H1 (cell line): Measurements from ENCODE around the gene TSPAN17. TPM values are rescaled to one million over a fixed set of nuclear protein-coding genes. Genes with fewer than 3 reads are reported as not detected.

Source experiments
- BRCA1 ChIP-seq: IDR thresholded peaks from 2 replicates; pipeline ENCODE4 v1.6.1; 2012; ENCODE audit warnings: low read depth, low read length, improper control_type of control experiment
- FOSL1 ChIP-seq: IDR thresholded peaks from 2 replicates; pipeline ENCODE4 v1.6.1; 2011; ENCODE audit warnings: mild to moderate bottlenecking, low read depth, low read length, moderate library complexity; ENCODE audit not compliant: insufficient read depth
- KDM4A ChIP-seq: IDR thresholded peaks from one replicate; pipeline ENCODE4 v1.7.1; 2012; ENCODE audit warnings: low read depth, mild to moderate bottlenecking, moderate library complexity, low read length, inconsistent platforms; ENCODE audit not compliant: severe bottlenecking
- NANOG ChIP-seq: IDR thresholded peaks from 2 replicates; pipeline ENCODE4 v1.6.1; 2011; ENCODE audit warnings: low read length, low read depth, mild to moderate bottlenecking, inconsistent platforms; ENCODE audit not compliant: insufficient read depth, poor library complexity, severe bottlenecking
- POU5F1 ChIP-seq: IDR thresholded peaks from 2 replicates; pipeline ENCODE4 v1.6.1; 2011; ENCODE audit warnings: low read depth, mild to moderate bottlenecking, low read length, moderate library complexity
- RAD21 ChIP-seq, 2 experiments: IDR thresholded peaks in 1 of 2; conservative IDR thresholded peaks in 1 of 2; 2 replicates each; pipeline ENCODE4 v1.6.1; 2011; ENCODE audit warnings: low read depth in 2 of 2, low read length in 2 of 2, improper control_type of control experiment in 1 of 2, inconsistent platforms in 1 of 2, mild to moderate bottlenecking in 1 of 2, moderate library complexity in 1 of 2
- RBBP5 ChIP-seq: IDR thresholded peaks from 2 replicates; pipeline ENCODE4 v1.7.1; 2012; ENCODE audit warnings: low read depth, mild to moderate bottlenecking, inconsistent platforms, low read length, moderate library complexity, borderline replicate concordance
- SRF ChIP-seq: IDR thresholded peaks from 2 replicates; pipeline ENCODE4 v1.6.1; 2011; ENCODE audit warnings: mild to moderate bottlenecking, low read depth, low read length, moderate library complexity
- TAF7 ChIP-seq: optimal IDR thresholded peaks from 2 replicates; pipeline ENCODE3; 2011; ENCODE audit warnings: low read depth, mild to moderate bottlenecking, inconsistent platforms, low read length, moderate library complexity, borderline replicate concordance
- TBP ChIP-seq: IDR thresholded peaks from 2 replicates; pipeline ENCODE4 v1.6.1; 2011; ENCODE audit warnings: low read depth, low read length, improper control_type of control experiment
- polyA plus RNA-seq, 7 experiments: library from polyadenylated mRNA; depleted of rRNA in 3 of 7; stranded (reverse) in 5 of 7; unstranded in 2 of 7; fragments of >200 nt in 5 of 7; fragments of 200-250 nt in 2 of 7; gene quantifications; 1 replicate in 5 of 7; 2 replicates in 1 of 7; 4 replicates in 1 of 7; pipeline versions ENCODE4 v1.2.1 to v1.2.3, GENCODE V29; 2011 to 2013; ENCODE audit warnings: missing spikeins in 2 of 7, mixed read lengths in 2 of 7
- total RNA-seq: library from RNA; stranded (reverse); fragmentation: NEBNext Ultra II Directional; extraction: Animal tissue kit (Norgen Biotek cat#: 25700); gene quantifications from 2 replicates; pipeline ENCODE4 v1.2.1, GENCODE V29; 2021
- TF ChIP-seq, protein P1 (sequence below): fragments of 300-600 bp; sonication (generic); IDR thresholded peaks from 2 replicates; pipeline ENCODE4 v1.7.1; 2012; ENCODE audit warnings: low read length, moderate library complexity, mild to moderate bottlenecking, inconsistent platforms; ENCODE audit not compliant: insufficient replicate concordance

TSPAN17 gene
- total and polyA plus RNA-seq, 2 of the 8 experiments (the other 6 are each of a cell fraction or from before 2014, with no cell fraction given) = 41.5 to 53.7 TPM

DNA sequence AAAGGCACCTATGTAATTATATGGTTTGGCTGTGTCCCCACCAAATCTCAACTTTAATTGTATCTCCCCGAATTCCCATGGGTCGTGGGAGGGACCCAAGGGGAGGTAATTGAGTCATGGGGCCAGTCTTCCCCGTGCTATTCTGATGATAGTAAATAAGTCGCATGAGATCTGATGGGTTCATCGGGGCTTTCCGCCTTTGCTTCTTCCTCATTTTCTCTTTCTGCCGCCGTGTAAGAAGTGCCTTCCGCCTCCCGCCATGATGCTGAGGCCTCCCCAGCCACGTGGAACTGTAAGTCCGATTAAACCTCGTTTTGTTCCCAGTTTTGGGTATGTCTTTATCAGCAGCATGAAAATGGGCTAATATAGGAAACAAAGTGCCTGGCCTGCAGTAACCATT is 56.6 kb downstream of the TSPAN17 start (continued):
- TF ChIP-seq, protein P1, sequence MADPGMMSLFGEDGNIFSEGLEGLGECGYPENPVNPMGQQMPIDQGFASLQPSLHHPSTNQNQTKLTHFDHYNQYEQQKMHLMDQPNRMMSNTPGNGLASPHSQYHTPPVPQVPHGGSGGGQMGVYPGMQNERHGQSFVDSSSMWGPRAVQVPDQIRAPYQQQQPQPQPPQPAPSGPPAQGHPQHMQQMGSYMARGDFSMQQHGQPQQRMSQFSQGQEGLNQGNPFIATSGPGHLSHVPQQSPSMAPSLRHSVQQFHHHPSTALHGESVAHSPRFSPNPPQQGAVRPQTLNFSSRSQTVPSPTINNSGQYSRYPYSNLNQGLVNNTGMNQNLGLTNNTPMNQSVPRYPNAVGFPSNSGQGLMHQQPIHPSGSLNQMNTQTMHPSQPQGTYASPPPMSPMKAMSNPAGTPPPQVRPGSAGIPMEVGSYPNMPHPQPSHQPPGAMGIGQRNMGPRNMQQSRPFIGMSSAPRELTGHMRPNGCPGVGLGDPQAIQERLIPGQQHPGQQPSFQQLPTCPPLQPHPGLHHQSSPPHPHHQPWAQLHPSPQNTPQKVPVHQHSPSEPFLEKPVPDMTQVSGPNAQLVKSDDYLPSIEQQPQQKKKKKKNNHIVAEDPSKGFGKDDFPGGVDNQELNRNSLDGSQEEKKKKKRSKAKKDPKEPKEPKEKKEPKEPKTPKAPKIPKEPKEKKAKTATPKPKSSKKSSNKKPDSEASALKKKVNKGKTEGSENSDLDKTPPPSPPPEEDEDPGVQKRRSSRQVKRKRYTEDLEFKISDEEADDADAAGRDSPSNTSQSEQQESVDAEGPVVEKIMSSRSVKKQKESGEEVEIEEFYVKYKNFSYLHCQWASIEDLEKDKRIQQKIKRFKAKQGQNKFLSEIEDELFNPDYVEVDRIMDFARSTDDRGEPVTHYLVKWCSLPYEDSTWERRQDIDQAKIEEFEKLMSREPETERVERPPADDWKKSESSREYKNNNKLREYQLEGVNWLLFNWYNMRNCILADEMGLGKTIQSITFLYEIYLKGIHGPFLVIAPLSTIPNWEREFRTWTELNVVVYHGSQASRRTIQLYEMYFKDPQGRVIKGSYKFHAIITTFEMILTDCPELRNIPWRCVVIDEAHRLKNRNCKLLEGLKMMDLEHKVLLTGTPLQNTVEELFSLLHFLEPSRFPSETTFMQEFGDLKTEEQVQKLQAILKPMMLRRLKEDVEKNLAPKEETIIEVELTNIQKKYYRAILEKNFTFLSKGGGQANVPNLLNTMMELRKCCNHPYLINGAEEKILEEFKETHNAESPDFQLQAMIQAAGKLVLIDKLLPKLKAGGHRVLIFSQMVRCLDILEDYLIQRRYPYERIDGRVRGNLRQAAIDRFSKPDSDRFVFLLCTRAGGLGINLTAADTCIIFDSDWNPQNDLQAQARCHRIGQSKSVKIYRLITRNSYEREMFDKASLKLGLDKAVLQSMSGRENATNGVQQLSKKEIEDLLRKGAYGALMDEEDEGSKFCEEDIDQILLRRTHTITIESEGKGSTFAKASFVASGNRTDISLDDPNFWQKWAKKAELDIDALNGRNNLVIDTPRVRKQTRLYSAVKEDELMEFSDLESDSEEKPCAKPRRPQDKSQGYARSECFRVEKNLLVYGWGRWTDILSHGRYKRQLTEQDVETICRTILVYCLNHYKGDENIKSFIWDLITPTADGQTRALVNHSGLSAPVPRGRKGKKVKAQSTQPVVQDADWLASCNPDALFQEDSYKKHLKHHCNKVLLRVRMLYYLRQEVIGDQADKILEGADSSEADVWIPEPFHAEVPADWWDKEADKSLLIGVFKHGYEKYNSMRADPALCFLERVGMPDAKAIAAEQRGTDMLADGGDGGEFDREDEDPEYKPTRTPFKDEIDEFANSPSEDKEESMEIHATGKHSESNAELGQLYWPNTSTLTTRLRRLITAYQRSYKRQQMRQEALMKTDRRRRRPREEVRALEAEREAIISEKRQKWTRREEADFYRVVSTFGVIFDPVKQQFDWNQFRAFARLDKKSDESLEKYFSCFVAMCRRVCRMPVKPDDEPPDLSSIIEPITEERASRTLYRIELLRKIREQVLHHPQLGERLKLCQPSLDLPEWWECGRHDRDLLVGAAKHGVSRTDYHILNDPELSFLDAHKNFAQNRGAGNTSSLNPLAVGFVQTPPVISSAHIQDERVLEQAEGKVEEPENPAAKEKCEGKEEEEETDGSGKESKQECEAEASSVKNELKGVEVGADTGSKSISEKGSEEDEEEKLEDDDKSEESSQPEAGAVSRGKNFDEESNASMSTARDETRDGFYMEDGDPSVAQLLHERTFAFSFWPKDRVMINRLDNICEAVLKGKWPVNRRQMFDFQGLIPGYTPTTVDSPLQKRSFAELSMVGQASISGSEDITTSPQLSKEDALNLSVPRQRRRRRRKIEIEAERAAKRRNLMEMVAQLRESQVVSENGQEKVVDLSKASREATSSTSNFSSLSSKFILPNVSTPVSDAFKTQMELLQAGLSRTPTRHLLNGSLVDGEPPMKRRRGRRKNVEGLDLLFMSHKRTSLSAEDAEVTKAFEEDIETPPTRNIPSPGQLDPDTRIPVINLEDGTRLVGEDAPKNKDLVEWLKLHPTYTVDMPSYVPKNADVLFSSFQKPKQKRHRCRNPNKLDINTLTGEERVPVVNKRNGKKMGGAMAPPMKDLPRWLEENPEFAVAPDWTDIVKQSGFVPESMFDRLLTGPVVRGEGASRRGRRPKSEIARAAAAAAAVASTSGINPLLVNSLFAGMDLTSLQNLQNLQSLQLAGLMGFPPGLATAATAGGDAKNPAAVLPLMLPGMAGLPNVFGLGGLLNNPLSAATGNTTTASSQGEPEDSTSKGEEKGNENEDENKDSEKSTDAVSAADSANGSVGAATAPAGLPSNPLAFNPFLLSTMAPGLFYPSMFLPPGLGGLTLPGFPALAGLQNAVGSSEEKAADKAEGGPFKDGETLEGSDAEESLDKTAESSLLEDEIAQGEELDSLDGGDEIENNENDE = no peak
- TF ChIP-seq NANOG (no peak), TAF7 (no peak), KDM4A (no peak), SRF (no peak), RBBP5 (no peak), FOSL1 (no peak), BRCA1 (no peak), RAD21 (IDR thresholded peaks at IDR 0.05 in 1 of 2, conservative IDR thresholded peaks at IDR 0.05 in 1 of 2; ENCODE audit: low read depth in 2 of 2, low read length in 2 of 2) (no peak), TBP (no peak), POU5F1 (no peak)
- TF ChIP-seq, all 59 proteins: peak for 0
